NB4 (cell line): Measurements from ENCODE around the gene OR6C2.
"Not testable (repeated sequence)": the region's sequence is repeated elsewhere in the genome, so short reads cannot be mapped to it uniquely, and the experiment has no call there.

Experiments used
- DNase-seq: peaks from one replicate; pipeline ENCODE4 v3.0.0; 2010; ENCODE audit warnings: low read depth
- H3K4me3 ChIP-seq: one replicate; pipeline ENCODE4 v1.5.1; 2011; ENCODE audit warnings: mild to moderate bottlenecking, low read depth, low read length, moderate library complexity
- CTCF ChIP-seq: IDR thresholded peaks from one replicate; pipeline ENCODE4 v1.5.1; 2012; ENCODE audit warnings: low read depth, low read length
- MAX ChIP-seq: IDR thresholded peaks from 2 replicates; pipeline ENCODE4 v1.6.1; 2011; ENCODE audit warnings: low read depth, low read length
- MYC ChIP-seq: IDR thresholded peaks from 2 replicates; pipeline ENCODE4 v1.6.1; 2011; ENCODE audit warnings: low read depth, low read length
- POLR2A ChIP-seq: IDR thresholded peaks from 2 replicates; pipeline ENCODE4 v1.6.1; 2011; ENCODE audit warnings: mild to moderate bottlenecking; ENCODE audit not compliant: insufficient read length; ENCODE audit errors: extremely low read depth

The OR6C2 gene

DNA sequence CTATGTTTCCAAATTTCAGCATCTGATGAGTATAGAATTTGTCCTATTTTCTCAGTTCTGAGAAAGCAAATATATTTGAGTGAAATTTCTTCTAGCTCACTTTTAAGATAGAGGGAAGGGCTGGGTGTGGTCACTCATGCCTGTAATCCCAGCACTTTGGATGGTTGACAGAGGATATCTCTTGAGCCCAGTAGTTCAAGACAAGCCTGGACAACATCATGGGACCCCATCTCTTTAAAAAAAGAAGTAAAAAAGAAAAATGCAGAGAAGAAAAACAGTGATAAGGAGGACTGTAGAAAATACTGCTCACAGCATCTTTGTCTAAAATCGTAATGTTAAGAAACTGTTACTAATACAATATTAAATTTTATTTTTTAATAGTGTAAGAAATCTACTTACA lies 28.4 kb downstream of the OR6C2 start:
- TF ChIP-seq CTCF: no peak
- no peak for TF ChIP-seq MAX
- no peak for TF ChIP-seq POLR2A
- TF ChIP-seq MYC: no peak
- no peak for DNase-seq
- H3K4me3 ChIP-seq: no peak overlapping the region

DNA sequence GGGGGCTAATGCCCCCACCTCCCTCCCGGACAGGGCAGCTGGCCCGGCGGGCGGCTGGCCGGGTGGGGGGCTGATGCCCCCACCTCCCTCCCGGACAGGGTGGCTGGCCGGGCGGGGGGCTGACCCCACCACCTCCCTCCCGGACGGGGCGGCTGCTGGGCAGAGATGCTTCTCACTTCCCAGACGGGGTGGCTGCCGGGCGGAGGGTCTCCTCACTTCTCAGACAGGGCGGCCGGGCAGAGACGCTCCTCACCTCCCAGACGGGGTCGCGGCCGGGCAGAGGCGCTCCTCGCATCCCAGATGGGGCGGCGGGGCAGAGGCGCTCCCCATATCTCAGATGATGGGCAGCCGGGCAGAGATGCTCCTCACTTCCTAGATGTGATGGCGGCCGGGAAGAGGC lies 35.3 kb downstream of the OR6C2 start:
- DNase-seq, H3K4me3 ChIP-seq: not testable (repeated sequence)

- not testable (repeated sequence) for H3K4me3 ChIP-seq, DNase-seq
Observed at GRCh38 chr12:55484284-55484683, 40.4 kb downstream of the OR6C2 start.

DNA sequence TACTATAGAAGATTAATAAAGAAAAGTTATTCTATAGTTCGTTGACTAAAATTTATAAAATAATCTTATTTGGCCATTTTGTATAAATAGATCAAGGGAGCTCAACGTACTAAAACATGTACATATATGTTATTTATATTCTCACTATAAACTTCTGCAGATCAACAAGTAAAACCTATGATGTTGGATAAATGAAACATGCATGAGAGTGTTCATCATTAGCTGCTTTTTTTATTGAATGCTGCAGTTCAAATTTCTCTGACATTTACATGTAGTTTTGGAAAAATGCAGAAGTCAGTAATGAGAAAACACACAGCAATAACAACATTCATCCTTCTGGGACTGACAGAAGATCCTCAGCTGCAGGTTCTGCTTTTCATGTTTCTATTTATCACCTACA lies 48.2 kb downstream of the OR6C2 start, which contains the start of gene OR6C68:
Gene OR6C68, plus strand, starts transcription at position 301 of the 400 bp plus-strand sequence. Its CDS starts 0 bp downstream, at position 301.
- DNase-seq: no peak
- no peak within 1 kb of the TSS for H3K4me3 ChIP-seq
- TF ChIP-seq MYC (no peak), MAX (no peak), POLR2A (no peak), CTCF (no peak)

DNA sequence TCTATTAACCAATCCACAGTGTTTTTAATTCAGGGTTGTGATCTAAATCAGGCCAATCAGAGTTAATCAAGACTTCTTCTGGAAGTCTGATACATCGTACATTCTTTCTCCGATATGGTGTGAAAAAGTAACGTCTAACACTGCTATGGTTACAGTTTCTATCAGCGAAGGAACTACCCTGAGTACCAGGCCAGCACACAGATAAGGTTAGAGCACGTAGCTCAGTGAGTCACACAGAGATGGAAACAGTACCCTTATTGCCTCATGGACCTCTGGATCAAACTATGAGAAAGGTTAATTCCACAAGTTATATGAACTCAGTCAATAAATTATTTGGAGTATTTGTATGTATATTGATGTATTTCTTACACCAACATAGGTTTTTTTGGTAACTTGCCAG lies 51.6 kb downstream of the OR6C2 start:
- DNase-seq: no peak
- H3K4me3 ChIP-seq: no peak overlapping the region

GRCh38 chr12:55499231-55499630 lies 55.4 kb downstream of the OR6C2 start:
- H3K4me3 ChIP-seq: no peak overlapping the region
- DNase-seq: no peak
- TF ChIP-seq CTCF (no peak), MYC (no peak), POLR2A (no peak), MAX (no peak)

More for the DNA sequence above, 51.6 kb downstream of the OR6C2 start:
- TF ChIP-seq POLR2A: no peak
- no peak for TF ChIP-seq MYC

DNA sequence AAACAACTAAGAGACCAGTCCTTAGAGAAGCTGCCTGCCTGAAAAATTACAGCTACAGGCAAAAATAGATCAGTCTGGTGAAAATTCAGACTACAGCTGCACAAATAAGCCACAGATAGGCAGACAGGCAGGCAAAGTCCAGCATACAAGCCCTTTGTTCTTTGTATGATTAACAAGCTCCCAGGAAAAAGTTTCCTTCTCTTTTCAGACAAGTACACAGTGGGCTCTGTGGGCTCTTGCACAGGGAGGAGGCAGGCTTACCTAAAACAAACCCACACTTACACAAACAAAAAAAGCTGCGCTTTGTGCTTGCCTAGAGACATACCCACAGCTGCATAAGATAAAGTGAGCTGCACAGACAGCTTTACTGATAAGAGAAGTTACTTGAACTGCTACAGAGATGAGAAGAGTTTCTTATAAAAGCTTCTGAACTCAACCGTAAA lies 56.0 kb downstream of the OR6C2 start:
- DNase-seq: no peak
- H3K4me3 ChIP-seq: no peak overlapping the region
- no peak for TF ChIP-seq CTCF
- TF ChIP-seq POLR2A: no peak
- no peak for TF ChIP-seq MAX
- no peak for TF ChIP-seq MYC
